ENCODE results near the gene GALNT2.

The GALNT2 gene

GRCh38 chr1:230226007-230226800, 159.2 kb downstream of the GALNT2 start:
- DNase-seq (ENCODE audit: extremely low read depth in 1 of 2, low read depth in 1 of 2) = no peak

GRCh38 chr1:230226814-230227213, 159.8 kb downstream of the GALNT2 start:
- no peak for DNase-seq (ENCODE audit: extremely low read depth in 1 of 2, low read depth in 1 of 2)

GRCh38 chr1:230228236-230228897, 161.3 kb downstream of the GALNT2 start:
- DNase-seq (ENCODE audit: extremely low read depth in 1 of 2, low read depth in 1 of 2) = no peak

- no peak for DNase-seq (ENCODE audit: extremely low read depth in 1 of 2, low read depth in 1 of 2)
Observed at GRCh38 chr1:230230273-230230672, 163.2 kb downstream of the GALNT2 start.

GRCh38 chr1:230230948-230231773, 164.1 kb downstream of the GALNT2 start:
- no peak for DNase-seq (ENCODE audit: extremely low read depth in 1 of 2, low read depth in 1 of 2)

- no peak for DNase-seq (ENCODE audit: extremely low read depth in 1 of 2, low read depth in 1 of 2)
Observed at GRCh38 chr1:230231774-230232145, 164.7 kb downstream of the GALNT2 start.

GRCh38 chr1:230232371-230232771, 165.3 kb downstream of the GALNT2 start:
- no peak for DNase-seq (ENCODE audit: extremely low read depth in 1 of 2, low read depth in 1 of 2)

- no peak for DNase-seq (ENCODE audit: extremely low read depth in 1 of 2, low read depth in 1 of 2)
Observed at GRCh38 chr1:230233786-230234185, 166.7 kb downstream of the GALNT2 start.

- DNase-seq (ENCODE audit: extremely low read depth in 1 of 2, low read depth in 1 of 2) = no peak
Observed at GRCh38 chr1:230235876-230236275, 168.8 kb downstream of the GALNT2 start.

- DNase-seq (ENCODE audit: extremely low read depth in 1 of 2, low read depth in 1 of 2) = no peak
Observed at GRCh38 chr1:230236301-230237008, 169.4 kb downstream of the GALNT2 start.

GRCh38 chr1:230237009-230237370, 170.0 kb downstream of the GALNT2 start:
- DNase-seq (ENCODE audit: extremely low read depth in 1 of 2, low read depth in 1 of 2) = no peak

- no peak for DNase-seq (ENCODE audit: extremely low read depth in 1 of 2, low read depth in 1 of 2)
Observed at GRCh38 chr1:230237805-230238204, 170.8 kb downstream of the GALNT2 start.

- DNase-seq (ENCODE audit: extremely low read depth in 1 of 2, low read depth in 1 of 2) = no peak
Observed at GRCh38 chr1:230240446-230241086, 173.5 kb downstream of the GALNT2 start.

- no peak for DNase-seq (ENCODE audit: extremely low read depth in 1 of 2, low read depth in 1 of 2)
Observed at GRCh38 chr1:230242326-230242725, 175.3 kb downstream of the GALNT2 start.

- no peak for DNase-seq (ENCODE audit: extremely low read depth in 1 of 2, low read depth in 1 of 2)
Observed at GRCh38 chr1:230243146-230243545, 176.1 kb downstream of the GALNT2 start.

- DNase-seq (ENCODE audit: extremely low read depth in 1 of 2, low read depth in 1 of 2) = no peak
Observed at GRCh38 chr1:230243583-230244353, 176.7 kb downstream of the GALNT2 start.

GRCh38 chr1:230246551-230246950, 179.5 kb downstream of the GALNT2 start:
- no peak for DNase-seq (ENCODE audit: extremely low read depth in 1 of 2, low read depth in 1 of 2)

- no peak for DNase-seq (ENCODE audit: extremely low read depth in 1 of 2, low read depth in 1 of 2)
Observed at GRCh38 chr1:230248016-230248888, 181.2 kb downstream of the GALNT2 start.

GRCh38 chr1:230248889-230249270, 181.8 kb downstream of the GALNT2 start:
- DNase-seq (ENCODE audit: extremely low read depth in 1 of 2, low read depth in 1 of 2) = no peak

Measured in stimulated activated CD8-positive, alpha-beta memory T cell treated with anti-CD3 and anti-CD28 coated beads, Interleukin-7, amount 100 ng/mL, for 48 hours (primary cell).